GM12878 (cell line): ENCODE results near the gene TP53I11.

Source experiments
- BHLHE40 ChIP-seq, 2 experiments: fragments of 450-650 bp in 1 of 2; IDR thresholded peaks; 2 replicates each; pipeline ENCODE4 v1.6.1; 2011 to 2017; ENCODE audit warnings: low read depth in 2 of 2, borderline replicate concordance in 1 of 2, improper control_type of control experiment in 1 of 2, low read length in 1 of 2, mild to moderate bottlenecking in 1 of 2
- CREB1 ChIP-seq: IDR thresholded peaks from 2 replicates; pipeline ENCODE4 v1.6.1; 2012; ENCODE audit warnings: low read depth, mild to moderate bottlenecking, inconsistent platforms
- MYB ChIP-seq: fragments of 150-350 bp; IDR thresholded peaks from 2 replicates; pipeline ENCODE4 v1.6.1; 2014; ENCODE audit warnings: mild to moderate bottlenecking, low read depth, low read length, borderline replicate concordance
- NR2C2 ChIP-seq: IDR thresholded peaks from 2 replicates; pipeline ENCODE4 v1.6.1; 2011; ENCODE audit warnings: borderline replicate concordance, low read depth; ENCODE audit not compliant: control insufficient read depth, insufficient read length
- RFX5 ChIP-seq: IDR thresholded peaks from 2 replicates; pipeline ENCODE4 v1.6.1; 2011; ENCODE audit warnings: low read depth, low read length, improper control_type of control experiment
- SPI1 ChIP-seq: IDR thresholded peaks from 2 replicates; pipeline ENCODE4 v1.6.1; 2011; ENCODE audit warnings: low read depth, mild to moderate bottlenecking, low read length, moderate library complexity, borderline replicate concordance; ENCODE audit not compliant: insufficient read depth
- STAT1 ChIP-seq: fragments of 450-650 bp; conservative IDR thresholded peaks from 2 replicates; pipeline ENCODE4 v1.6.1; 2014; ENCODE audit warnings: antibody characterized with exemption, mild to moderate bottlenecking
- TARDBP ChIP-seq: IDR thresholded peaks from 2 replicates; pipeline ENCODE4 v1.6.1; 2016; ENCODE audit warnings: borderline replicate concordance
- TF ChIP-seq, protein P1 (sequence below): IDR thresholded peaks from 2 replicates; pipeline ENCODE4 v1.6.1; 2011; ENCODE audit warnings: borderline replicate concordance, low read depth, mild to moderate bottlenecking, moderate library complexity, mixed read lengths, low read length; ENCODE audit not compliant: insufficient read depth; ENCODE audit errors: extremely low read length
- TF ChIP-seq, protein P2 (sequence below), 3 experiments: IDR thresholded peaks in 2 of 3; conservative IDR thresholded peaks in 1 of 3; 2 replicates each; pipeline ENCODE4 v1.5.1; 2011; ENCODE audit warnings: low read depth in 3 of 3, low read length in 3 of 3, mild to moderate bottlenecking in 3 of 3, control low read depth in 2 of 3, moderate library complexity in 2 of 3, inconsistent platforms in 1 of 3, mixed read lengths in 1 of 3; ENCODE audit not compliant: control insufficient read depth in 2 of 3, insufficient read depth in 1 of 3; ENCODE audit errors: extremely low read depth in 1 of 3
- TF ChIP-seq, protein P3 (sequence below): IDR thresholded peaks from 2 replicates; pipeline ENCODE4 v1.6.1; 2011; ENCODE audit warnings: low read depth, low read length, improper control_type of control experiment, borderline replicate concordance

DNA sequence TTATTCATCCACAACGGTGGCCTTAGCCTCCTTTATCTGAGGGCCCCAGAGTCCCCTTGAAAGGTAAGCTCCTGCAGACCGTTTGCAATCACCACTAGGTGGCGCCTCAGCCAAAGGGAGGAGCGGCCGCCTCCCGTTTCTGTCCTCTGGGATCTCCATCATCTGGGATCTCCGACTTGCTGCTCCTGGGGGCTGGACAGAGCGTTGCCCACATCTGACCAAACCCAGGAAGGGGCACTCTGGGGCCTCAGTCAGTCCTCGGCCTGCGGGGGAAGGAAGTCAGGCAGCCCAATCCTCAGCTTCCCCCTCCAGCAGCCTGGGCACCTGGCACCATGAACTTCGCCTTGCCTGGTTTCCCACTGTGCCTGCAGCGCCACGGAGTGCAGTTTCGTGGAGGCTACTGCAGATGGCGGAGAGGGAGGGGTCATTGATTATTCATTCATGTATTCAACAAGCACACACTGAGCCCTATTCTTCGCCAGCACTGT is 23.5 kb downstream of the TP53I11 start:
- TF ChIP-seq, protein P1, sequence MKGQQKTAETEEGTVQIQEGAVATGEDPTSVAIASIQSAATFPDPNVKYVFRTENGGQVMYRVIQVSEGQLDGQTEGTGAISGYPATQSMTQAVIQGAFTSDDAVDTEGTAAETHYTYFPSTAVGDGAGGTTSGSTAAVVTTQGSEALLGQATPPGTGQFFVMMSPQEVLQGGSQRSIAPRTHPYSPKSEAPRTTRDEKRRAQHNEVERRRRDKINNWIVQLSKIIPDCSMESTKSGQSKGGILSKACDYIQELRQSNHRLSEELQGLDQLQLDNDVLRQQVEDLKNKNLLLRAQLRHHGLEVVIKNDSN = no peak
- TF ChIP-seq SPI1 (no peak), NR2C2 (no peak), BHLHE40 (IDR thresholded peaks at IDR 0.05; ENCODE audit: borderline replicate concordance in 1 of 2, low read depth in 2 of 2, low read length in 1 of 2) (no peak), CREB1 (no peak), TARDBP (no peak), MYB (no peak), RFX5 (no peak), STAT1 (no peak)
- TF ChIP-seq, protein P2, sequence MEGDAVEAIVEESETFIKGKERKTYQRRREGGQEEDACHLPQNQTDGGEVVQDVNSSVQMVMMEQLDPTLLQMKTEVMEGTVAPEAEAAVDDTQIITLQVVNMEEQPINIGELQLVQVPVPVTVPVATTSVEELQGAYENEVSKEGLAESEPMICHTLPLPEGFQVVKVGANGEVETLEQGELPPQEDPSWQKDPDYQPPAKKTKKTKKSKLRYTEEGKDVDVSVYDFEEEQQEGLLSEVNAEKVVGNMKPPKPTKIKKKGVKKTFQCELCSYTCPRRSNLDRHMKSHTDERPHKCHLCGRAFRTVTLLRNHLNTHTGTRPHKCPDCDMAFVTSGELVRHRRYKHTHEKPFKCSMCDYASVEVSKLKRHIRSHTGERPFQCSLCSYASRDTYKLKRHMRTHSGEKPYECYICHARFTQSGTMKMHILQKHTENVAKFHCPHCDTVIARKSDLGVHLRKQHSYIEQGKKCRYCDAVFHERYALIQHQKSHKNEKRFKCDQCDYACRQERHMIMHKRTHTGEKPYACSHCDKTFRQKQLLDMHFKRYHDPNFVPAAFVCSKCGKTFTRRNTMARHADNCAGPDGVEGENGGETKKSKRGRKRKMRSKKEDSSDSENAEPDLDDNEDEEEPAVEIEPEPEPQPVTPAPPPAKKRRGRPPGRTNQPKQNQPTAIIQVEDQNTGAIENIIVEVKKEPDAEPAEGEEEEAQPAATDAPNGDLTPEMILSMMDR (IDR thresholded peaks at IDR 0.05 in 2 of 3, conservative IDR thresholded peaks at IDR 0.05 in 1 of 3; ENCODE audit: control insufficient read depth in 2 of 3, extremely low read depth in 1 of 3, insufficient read depth in 1 of 3, low read depth in 3 of 3, low read length in 3 of 3) = peak; percentile 77 to 83 (median 83)
- TF ChIP-seq, protein P3, sequence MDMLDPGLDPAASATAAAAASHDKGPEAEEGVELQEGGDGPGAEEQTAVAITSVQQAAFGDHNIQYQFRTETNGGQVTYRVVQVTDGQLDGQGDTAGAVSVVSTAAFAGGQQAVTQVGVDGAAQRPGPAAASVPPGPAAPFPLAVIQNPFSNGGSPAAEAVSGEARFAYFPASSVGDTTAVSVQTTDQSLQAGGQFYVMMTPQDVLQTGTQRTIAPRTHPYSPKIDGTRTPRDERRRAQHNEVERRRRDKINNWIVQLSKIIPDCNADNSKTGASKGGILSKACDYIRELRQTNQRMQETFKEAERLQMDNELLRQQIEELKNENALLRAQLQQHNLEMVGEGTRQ = no peak
